Measurements from ENCODE around the gene ZDHHC11B.
"Not testable (repeated sequence)": the region's sequence is repeated elsewhere in the genome, so short reads cannot be mapped to it uniquely, and the experiment has no call there.

ZDHHC11B gene

DNA sequence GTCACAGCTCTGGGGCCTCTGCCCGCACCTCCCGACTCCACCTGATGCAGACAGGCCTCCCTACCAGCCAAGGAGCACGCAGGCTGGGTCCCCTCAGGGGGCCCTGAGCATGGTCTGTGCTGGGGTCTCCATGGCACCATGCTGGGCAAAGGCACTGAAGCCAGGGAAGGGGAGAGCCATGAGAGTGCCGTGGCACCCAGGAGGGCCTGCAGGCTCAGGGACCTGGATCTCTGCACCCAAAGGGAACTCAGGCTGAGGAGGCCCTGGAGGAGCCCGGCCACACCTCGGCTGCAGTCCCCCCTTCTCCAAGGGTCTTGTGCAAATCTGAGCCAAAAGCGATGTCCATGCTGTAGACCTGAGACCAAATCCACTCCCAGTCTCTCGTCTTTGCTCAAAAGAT, 32.5 kb downstream of the ZDHHC11B start:
- DNase-seq = not testable (repeated sequence)

DNA sequence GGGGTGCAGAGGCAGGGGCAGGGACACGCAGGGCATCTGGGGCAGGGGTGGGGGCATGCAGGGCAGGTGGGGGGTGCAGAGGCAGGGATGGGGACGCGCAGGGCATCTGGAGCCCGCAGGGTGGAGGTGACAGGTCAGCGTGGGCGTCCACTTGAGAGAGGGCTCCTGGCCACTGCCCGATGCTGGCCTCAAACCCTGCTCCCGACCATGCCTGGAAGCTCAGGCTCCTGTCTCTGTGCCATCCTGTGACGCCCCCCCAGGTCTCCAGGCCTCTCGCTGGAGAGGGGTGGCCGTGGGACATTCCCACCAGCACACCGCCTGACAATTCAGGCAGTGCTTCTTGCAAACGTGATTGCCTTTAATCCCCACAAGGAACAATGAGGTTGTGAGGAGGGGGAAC, 33.0 kb downstream of the ZDHHC11B start:
- no peak for DNase-seq

DNA sequence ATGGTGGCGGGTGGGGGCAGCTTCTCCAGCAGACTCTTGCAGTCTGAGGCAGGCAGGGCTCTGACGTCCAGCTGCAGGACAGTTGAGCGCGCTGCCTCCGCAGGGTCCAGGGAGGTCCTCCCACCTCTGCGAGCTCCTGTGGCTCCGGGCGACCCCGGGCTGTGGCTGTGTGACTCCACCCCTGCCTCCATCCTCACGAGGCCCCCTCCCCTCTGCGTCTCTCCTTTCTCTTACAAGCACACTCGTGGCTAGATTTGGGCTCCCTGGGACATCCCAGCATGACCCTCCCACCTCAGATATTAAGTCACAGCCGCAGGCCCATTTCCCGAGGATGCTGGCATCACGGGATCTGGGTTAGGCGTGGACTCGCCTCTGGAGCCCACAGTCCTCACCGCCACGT, 34.3 kb downstream of the ZDHHC11B start:
- DNase-seq = not testable (repeated sequence)

DNA sequence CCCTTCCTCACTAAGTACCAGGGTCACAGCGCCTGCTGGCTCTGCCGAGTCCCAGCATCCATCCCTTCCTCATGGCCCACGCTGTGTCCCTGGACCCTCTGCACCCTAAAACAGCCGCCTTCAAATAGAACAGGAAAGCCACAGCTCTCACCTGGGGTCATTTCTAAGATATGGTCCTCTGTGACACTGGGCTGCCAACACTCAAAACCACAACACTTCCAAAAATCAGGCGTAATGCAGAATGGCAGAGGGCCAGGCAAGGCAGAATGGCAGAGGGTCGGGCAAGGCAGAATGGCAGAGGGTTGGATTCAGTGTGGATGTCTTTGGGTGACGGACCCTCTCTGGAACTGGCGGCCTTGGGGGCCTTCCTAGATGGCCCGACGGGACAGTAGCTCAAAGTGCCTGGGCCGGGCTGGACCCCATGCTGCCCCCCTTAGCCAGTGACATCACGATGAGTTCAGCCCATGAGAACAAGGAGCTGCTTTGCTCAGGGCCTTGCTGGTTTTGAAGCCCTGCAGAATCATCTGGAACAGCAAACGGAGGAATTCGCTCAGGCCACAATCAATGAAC, 35.3 kb downstream of the ZDHHC11B start:
- no peak for DNase-seq

DNA sequence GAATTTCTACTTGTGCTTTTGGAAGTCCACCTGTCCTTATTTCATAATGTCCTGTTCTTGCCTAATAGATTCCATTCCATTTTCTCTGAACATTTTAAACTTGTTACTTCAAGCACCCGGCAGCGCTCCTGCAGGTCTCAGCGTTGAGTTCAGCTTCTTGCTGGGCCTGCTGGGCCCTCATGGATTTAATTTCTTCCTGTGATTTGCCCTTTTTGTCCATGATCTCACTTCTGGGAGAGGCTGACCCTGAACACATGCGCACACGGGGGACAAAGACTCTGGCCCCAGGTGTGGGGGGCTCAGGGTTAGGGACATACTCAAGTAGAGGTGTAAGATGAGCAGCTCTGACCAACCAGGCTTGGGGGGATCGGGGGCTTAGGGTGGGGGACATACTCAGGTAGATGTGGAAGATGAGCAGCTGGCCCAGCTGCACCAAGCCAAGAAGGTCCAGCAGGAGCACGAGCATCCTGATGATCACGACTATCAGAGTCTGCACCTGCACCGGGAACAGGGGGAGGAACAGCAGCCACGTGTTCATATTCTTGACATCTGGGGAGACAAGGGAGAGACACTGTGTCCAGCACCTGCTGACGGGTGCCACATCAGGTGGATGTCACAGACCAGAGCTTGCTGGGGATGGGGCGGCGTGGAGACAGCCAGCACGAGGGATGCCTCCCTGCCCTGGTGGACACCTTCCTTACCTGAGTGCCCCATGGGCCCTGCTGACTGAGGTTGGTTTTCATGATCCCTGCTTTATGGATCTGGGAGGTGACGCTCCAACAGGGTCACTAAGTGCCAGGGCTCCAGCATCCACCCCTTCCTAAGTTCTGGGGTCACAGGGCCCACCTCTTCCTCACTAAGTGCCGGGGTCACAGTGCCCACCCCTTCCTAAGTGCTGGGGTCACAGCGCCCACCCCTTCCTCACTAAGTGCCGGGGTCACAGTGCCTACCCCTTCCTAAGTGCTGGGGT, 36.2 kb downstream of the ZDHHC11B start:
- not testable (repeated sequence) for DNase-seq

DNA sequence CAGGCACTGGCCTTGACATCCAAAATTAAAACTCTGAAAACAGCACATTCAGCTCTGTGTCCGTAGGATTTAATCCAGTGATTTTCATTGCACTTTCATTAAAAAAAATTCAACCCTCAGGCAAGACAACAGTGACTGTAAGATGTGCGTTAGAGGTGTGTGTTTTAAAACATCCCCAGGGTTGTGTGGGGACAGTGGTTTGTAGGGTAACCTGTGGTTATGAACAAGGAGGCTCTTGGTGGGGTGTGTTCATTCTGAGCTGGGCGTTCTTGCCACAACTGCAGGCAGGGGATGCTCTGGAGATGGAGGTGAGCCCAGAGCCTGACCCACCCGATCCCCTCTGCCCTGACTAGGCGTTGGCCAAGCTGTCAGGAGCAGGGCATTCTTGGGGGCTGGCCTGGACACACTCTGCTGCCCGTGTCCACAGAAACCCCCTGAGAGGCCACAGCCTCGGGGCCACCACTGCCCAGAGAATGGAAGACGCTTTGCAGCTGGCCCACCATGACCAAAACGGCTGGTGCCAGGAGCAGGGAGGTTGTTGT, 37.2 kb downstream of the ZDHHC11B start:
- DNase-seq = not testable (repeated sequence)

DNA sequence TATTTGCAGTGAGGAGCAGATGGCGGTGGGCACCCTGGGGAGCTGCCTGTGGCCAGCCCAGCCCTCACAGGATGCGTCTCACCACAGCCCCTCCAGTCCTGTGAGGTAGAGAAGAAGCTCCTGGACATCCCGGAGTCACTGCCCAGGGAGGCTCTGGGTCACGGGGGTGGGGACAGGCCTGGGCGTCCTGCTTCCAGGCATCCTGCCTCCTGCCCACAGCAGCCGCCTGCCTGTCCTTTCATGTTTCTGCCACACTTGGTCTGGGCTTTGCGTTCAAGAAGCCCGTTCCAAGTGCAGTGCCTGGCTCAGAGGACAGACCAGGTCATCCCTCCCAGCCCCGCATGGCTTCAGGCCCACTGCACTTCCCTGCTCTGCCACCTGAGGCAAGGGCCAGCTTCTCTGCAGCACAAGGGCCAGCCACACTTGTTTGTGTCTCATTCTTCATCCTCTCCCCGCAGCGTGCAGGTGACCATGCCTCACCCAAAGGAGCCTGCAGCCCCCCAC, 38.2 kb downstream of the ZDHHC11B start:
- no peak for DNase-seq

DNA sequence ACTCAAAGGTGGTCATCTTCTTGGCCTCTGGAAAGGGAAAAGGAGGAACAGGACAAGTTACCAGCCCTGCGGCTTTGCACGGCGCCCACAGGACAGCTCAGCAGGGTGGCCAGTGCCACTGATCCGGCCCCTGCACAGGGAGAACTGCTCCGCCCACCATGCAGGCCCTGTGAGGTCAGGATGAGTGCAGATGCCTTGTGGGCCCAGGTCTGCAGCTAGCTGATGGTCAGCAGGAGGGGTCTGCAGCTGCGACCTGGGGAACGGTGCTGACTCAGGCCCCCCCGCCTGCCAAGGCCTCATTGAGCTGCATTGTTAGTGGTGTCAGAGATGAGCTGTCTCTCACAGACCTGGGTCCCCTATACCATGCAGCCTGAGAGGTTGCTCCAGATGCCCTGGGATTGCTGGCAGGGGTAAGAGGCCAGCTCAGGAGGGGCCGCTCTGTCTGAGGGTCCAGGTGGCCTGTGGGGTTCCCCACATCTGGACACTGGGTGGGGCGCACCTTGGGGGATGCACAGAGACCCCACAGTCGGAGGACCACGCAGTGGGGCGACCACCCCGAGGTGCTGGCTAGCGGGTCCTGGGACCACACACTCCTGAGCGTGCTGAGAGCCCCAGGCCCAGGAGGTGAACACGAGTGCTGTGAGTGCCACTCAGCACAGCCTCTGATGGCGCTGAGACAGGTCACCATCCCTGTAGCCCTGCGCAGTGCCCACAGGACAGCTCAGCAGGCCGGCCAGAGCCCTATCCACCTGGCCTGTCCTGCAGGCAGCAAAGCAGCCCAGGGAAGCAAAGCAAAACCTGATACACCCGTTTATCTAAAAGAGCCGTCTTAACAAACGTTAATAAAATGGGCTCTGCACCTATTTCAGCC, 39.0 kb downstream of the ZDHHC11B start:
- not testable (repeated sequence) for DNase-seq

DNA sequence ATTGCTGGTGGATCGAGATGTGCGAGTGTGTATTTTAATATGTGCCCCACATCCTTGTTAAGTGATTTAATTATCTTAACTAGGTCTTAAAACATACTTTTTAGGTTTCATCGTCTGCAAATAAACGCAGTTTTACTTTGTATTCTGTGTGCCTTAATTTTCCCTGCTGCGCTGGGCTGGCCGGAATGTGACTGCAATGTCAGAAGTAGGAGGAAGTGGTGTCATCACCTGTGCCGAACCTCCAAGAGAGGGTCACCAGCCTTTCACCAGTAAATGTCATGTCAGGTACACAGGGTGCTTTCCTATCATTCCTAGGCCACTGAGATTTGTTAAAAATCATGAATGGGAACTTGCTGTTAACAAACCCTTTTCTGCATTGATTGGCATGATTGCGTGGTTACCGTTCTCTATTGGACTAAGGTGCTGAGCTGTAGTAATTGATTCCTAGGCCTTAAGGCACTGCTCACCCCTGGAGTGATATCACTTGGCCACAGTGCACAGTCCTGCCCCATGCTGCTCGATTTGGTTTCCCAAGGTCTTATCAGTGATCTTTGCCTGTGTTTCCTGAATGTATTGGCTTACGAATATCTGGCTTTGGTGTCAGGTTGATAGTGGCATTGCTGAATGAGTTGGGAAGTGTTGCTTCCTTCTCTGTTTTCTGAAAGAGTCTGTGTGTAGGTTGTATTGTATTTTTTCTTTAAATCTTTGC, 40.7 kb downstream of the ZDHHC11B start:
- not testable (repeated sequence) for DNase-seq

DNA sequence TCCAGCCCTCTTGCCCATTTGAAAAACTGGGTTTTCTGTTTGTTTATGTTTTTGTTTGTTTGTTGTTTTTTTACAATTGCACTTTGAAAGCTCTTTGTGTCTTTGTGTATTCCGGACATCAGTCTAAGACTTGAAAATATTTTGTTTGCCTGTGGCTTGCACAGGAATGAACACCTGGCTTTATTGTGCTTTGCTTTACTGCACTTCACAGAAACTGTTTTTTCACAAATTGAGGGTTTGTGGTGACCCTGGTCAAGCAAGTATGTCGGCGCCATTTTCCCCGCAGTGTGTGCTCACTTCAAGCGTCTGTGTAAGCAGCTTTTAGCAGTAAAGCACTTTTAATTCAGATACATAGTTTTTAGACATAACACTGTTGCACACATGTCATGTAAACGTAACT, 42.3 kb downstream of the ZDHHC11B start:
- not testable (repeated sequence) for DNase-seq

DNA sequence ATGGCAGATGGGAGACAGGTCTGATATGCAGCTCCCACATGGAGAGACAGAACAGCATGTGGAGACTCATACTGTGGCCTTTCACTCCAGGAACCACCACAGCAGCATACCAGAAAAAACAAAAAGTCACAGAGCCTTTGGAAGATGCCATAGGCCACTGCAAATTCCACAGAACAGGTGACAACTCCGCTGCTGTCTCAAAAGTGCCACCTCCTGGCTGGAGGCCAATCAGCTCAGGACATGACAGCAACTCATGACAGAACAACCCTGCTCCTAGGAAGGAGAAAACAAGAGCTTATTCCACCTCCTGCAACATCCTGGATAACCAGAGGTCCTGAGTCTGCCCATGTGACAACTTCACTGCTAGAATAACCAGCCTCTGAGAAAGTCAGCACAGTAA, 50.4 kb downstream of the ZDHHC11B start:
- DNase-seq = not testable (repeated sequence)

DNA sequence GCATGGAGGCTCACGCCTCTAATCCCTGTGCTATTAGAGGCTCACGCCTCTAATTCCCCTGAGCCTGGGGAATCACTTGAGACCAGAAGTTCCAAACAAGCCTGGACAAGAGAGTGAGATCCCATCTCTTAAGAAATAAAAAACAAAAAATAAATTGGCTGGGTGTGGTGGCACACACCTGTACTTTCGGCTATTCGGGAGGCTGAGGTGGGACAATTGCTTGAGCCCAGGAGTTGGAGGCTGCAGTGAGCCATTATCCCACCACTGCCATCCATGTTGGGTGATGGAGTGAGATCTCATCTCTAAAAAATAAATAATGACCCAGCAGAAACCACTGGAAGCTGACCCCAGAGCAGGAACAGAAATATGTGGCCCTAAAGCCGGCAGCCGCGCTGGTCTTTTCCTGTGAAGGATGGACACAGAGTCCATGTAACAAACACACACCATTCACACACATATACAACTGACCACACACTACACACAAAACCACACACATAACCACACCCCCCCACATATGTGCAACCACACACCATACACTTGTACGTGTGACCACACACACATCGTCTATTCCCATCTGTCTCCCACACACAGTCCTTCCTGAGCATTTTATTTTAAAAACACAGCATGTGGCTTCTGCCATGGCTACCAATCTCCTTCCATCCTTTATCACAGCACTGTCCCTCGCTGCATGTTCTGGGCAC, 51.6 kb downstream of the ZDHHC11B start:
- not testable (repeated sequence) for DNase-seq

DNA sequence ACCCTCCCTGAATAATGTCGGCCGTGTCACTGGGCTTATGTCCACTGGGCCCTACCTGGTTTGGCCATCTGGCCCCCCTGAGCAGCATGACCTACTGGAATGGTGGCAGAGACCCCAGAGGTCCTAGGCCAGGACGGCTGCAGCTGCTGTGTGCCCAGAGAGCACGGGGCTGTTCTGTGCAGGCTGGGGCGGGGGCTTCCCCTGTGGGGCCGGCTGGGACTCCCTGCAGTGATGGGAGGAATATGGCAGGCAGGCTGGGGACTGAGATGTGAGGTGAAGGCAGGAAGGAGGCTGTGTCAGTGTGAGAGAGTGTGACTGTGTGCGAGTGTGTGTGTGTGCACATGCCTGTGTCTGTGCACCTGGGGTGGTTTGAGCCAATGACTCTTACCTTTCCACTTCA, 55.3 kb downstream of the ZDHHC11B start:
- not testable (repeated sequence) for DNase-seq

DNA sequence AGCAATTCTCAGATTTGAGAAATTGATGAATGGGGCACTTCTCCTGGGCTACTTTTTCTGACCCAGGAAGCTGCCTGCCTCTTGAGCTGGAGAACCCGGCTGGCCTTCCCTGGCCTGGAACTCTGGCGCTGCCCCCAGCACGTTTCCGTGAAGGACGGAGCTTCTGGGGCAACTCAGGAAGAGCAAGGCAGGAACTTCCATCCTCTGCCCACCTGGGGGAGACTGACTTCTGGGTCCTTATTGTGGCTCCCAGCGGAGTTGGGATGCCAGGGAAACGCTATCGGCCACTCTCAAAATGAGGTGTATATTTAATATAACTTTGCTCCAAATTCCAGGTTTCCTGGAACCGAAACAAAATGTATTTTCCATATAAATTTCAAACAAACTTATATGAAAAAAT, 57.4 kb downstream of the ZDHHC11B start:
- DNase-seq = not testable (repeated sequence)

DNA sequence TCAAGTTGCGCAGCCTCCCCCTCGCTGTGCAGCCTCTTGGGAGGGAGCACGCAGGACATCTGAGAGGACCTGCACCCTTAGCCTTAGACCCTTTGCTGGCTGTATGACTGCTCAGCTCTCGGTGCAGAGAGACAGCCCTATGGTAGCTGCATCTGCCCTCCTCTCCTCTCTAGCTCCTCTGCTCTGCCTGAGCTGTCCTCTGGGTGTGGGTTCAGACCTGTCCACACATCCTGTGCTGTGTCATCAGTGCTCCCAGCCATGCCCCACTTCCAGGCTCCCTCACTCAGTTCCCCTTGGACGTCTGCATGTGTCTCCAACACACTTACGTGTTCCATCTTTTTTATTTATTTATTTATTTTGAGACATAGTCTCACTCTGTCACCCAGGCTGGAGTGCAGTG, 60.7 kb downstream of the ZDHHC11B start:
- not testable (repeated sequence) for DNase-seq

DNA sequence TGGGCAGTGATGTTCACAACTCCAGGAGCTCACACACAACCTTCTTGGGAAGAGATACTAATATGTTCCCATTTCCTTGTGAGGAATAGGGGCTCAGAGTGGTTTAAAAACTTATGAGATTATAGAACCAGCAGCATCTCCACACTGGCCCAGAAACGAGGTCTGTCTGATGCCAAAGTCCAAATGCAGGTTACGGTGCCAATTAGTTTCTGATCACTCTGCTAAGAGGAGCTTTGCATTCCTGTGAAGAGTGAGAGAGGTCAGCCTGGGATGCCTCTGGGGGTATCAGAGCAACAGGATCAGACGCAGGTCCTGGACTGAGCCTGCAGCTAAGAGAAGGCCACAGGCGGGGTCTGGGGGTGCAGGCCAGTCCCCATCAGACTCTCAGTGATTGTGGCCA, 61.2 kb downstream of the ZDHHC11B start:
- DNase-seq = not testable (repeated sequence)

DNA sequence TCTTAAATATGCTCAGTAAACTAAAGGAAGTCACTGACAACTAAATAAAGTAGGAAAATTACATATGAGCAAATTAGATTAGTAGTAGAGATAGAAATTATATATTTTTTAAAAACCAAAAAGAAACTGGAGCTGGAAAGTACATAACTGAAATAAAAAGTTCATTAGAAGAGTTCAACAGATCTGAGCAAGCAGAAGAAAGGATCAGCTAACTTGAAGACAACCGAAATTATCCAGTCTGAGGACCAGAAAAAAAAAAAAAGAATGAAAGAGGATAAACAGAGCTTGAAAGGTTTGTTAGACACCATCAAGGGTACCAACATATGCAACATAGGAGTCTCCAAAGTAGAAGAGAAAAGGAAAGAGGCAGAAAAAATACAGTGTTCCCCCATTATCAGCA, 65.2 kb downstream of the ZDHHC11B start:
- DNase-seq = not testable (repeated sequence)

DNA sequence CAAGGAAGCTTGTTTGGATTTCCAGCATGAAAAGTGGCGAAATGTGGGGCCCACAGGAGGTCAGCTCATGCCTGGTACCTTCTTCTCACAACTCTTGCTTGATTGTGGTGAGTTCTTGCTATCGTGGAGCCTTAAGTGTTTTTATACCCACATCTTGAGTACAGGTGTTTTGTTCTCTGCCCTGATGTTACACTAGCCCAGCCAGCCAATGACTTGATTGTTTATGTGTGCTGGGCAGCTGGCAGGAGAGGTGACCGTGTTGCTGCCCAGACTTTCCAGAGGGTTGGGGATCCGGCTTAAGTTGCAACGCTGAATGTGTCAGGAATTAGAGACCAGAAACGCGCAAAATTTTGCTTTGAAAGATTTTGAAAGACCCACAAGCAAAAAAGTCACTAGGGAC, 67.4 kb downstream of the ZDHHC11B start:
- no peak for DNase-seq

DNA sequence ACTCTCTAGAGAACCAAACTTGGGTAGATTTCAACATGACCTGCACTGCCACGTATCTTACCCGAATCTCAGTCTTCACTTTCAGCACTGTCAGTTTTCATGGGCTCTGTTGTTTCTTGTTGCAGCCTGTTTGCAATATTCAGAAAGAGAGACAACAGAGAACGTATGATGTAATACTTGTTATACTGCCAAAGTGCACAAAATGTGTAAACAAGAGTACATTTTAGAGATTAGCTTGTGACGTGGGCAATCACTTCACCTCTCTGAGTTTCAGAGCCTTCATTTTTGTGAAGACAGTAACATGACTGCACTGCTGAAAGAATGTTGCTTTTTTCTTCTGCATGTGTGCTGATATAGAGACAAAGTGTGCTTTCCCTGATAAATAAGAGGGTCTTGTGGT, 67.8 kb downstream of the ZDHHC11B start:
- not testable (repeated sequence) for DNase-seq

DNA sequence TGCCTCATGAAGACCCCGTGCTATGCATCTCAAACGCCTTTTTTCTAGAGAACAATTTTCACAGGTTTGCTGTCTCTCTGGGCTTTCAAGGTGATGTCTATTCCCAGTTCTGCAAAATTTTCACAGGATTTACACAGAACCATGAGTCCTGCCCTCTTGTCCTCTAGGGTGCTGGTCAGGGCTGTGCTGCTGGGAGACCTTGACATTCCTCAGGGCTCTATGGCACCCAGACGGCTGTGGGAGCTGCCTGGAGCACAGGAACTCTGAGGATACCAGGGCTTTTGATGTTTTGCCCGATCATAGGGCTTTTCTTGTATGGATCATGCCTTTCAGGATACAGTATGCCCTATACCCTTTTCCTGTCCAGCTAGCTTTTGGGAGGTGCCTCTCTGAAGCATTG, 68.9 kb downstream of the ZDHHC11B start:
- not testable (repeated sequence) for DNase-seq

Data from CD4-positive, alpha-beta T cell treated with Interleukin-10 for 1 hour (primary cell).